Mucosa of descending colon (tissue), 3 donors: ENCODE data around the gene FBXO2. TPM values are rescaled to one million over a fixed set of nuclear protein-coding genes. Genes with fewer than 3 reads are reported as not detected.

ENCODE experiments used
- total RNA-seq, 3 donors: library from RNA; stranded (reverse); fragmentation: NEBNext Ultra II Directional in 2 of 3; extraction: Animal tissue kit (Norgen Biotek cat#: 25700) in 2 of 3; gene quantifications; one replicate each; pipeline versions ENCODE4 v1.2.1 to v1.2.4, GENCODE V29; 2021 to 2023
- donor health status: DM: no; HTN: no; CAD: no; lungs with moderate emphysema.
- donor health status: DM: no; HTN: no; CAD: no.
- donor health status: DM: no; HTN: yes; CAD: no.

The FBXO2 gene
- total RNA-seq, 3 donors from 2014 or later = 0.23 to 8.6 (median 0.63) TPM

Other genes starting within 250 kb of the FBXO2 start
- gene DISP3, start 175.3 kb downstream of the FBXO2 start, total RNA-seq = under 1 TPM; 0.17 to 0.23 (median 0.19) TPM
- 10 to 100 TPM in 1 of 3 donors, 1 to 10 TPM in 2; 6.5 to 19.1 (median 6.6) TPM for gene FBXO44, start 448 bp upstream of the FBXO2 start, total RNA-seq
- 1 to 10 TPM; 3.8 to 7.5 (median 6.3) TPM for gene FBXO6, start 9.8 kb upstream of the FBXO2 start, total RNA-seq
- gene MAD2L2, start 26.7 kb upstream of the FBXO2 start, total RNA-seq = 10 to 100 TPM in 2 of 3 donors, 1 to 10 TPM in 1; 5.1 to 21.2 (median 16.3) TPM
- gene DRAXIN, start 37.3 kb upstream of the FBXO2 start, total RNA-seq = under 1 TPM; 0.10 to 0.19 (median 0.17) TPM
- gene AGTRAP, start 81.7 kb upstream of the FBXO2 start, total RNA-seq = 10 to 100 TPM; 11.8 to 23.4 (median 22.6) TPM
- gene C1orf167, start 107.8 kb upstream of the FBXO2 start, total RNA-seq = under 1 TPM in 1 of 3 donors, not detected in 2; 0.60 TPM
- gene MTHFR, start 151.5 kb upstream of the FBXO2 start, total RNA-seq = 10 to 100 TPM; 36.6 to 43.2 (median 42.5) TPM
- 10 to 100 TPM; 20.8 to 29.7 (median 24.3) TPM for gene CLCN6, start 151.8 kb upstream of the FBXO2 start, total RNA-seq
- gene NPPA, start 193.4 kb upstream of the FBXO2 start, total RNA-seq = 1 to 10 TPM in 1 of 3 donors, under 1 TPM in 1, not detected in 1; 0.35 to 2.0 TPM
- not detected for gene NPPB, start 204.5 kb upstream of the FBXO2 start, total RNA-seq